K562 (cell line): Measurements from ENCODE around the gene DHDH. TPM values are rescaled to one million over a fixed set of nuclear protein-coding genes. Genes with fewer than 3 reads are reported as not detected.

Experiments
- CHD1 ChIP-seq: fragments of 200-600 bp; sonication (generic); IDR thresholded peaks from one replicate; pipeline ENCODE4 v1.6.1; 2012; ENCODE audit warnings: mild to moderate bottlenecking, moderate library complexity, low read length, inconsistent platforms
- DDX20 ChIP-seq: fragments of 450-650 bp; IDR thresholded peaks from 2 replicates; pipeline ENCODE4 v1.6.1; 2016; ENCODE audit warnings: missing genetic modification characterization, low read depth, mild to moderate bottlenecking, missing compliant biosample characterization, moderate library complexity
- DNMT1 ChIP-seq: fragments of 450-650 bp; IDR thresholded peaks from 2 replicates; pipeline ENCODE4 v1.6.1; 2016; ENCODE audit warnings: antibody characterized with exemption, mild to moderate bottlenecking
- HES1 ChIP-seq: fragments of 450-650 bp; IDR thresholded peaks from 2 replicates; pipeline ENCODE4 v1.6.1; 2016; ENCODE audit warnings: low read depth, mild to moderate bottlenecking, moderate library complexity
- HMG20B ChIP-seq: fragments of 250-450 bp; sonication (Bioruptor Pico); IDR thresholded peaks from 2 replicates; pipeline ENCODE4 v1.5.0; 2021; ENCODE audit warnings: mild to moderate bottlenecking
- NR1H2 ChIP-seq: sonication (generic); formaldehyde crosslinking; IDR thresholded peaks from 2 replicates; pipeline ENCODE4 v1.4.0; 2020; ENCODE audit warnings: mild to moderate bottlenecking, missing genetic modification reagents
- NR3C1 ChIP-seq: sonication (generic); formaldehyde crosslinking; IDR thresholded peaks from 2 replicates; pipeline ENCODE4 v1.8.1; 2022; ENCODE audit warnings: missing genetic modification reagents
- RFX5 ChIP-seq: IDR thresholded peaks from 2 replicates; pipeline ENCODE4 v1.6.1; 2011; ENCODE audit warnings: low read depth, mild to moderate bottlenecking, improper control_type of control experiment, low read length
- SFPQ ChIP-seq: fragments of 200-400 bp; formaldehyde crosslinking; IDR thresholded peaks from 2 replicates; pipeline ENCODE4 v1.6.1; 2017; ENCODE audit warnings: mild to moderate bottlenecking, low read depth, low read length, moderate library complexity
- SIX5 ChIP-seq, 2 experiments: IDR thresholded peaks; 2 replicates each; pipeline ENCODE4 v1.6.1; 2011; ENCODE audit warnings: low read length in 2 of 2, borderline replicate concordance in 1 of 2, low read depth in 1 of 2, mild to moderate bottlenecking in 1 of 2, moderate library complexity in 1 of 2; ENCODE audit not compliant: insufficient read depth in 1 of 2
- STAT5A ChIP-seq: IDR thresholded peaks from 2 replicates; pipeline ENCODE4 v1.6.1; 2012; ENCODE audit warnings: low read length, inconsistent platforms, borderline replicate concordance
- ZBTB34 ChIP-seq: fragments of 250-450 bp; sonication (Bioruptor Pico); IDR thresholded peaks from 2 replicates; pipeline ENCODE4 v1.8.0; 2021; ENCODE audit warnings: mild to moderate bottlenecking, moderate library complexity
- ZKSCAN1 ChIP-seq: fragments of 150-350 bp; IDR thresholded peaks from 2 replicates; pipeline ENCODE4 v1.6.1; 2016; ENCODE audit warnings: low read depth, low read length
- ZNF280B ChIP-seq: fragments of 250-450 bp; sonication (Bioruptor Pico); IDR thresholded peaks from 2 replicates; pipeline ENCODE4 v1.5.1; 2021; ENCODE audit warnings: mild to moderate bottlenecking
- ZNF445 ChIP-seq: fragments of 250-450 bp; sonication (Bioruptor Pico); IDR thresholded peaks from 2 replicates; pipeline ENCODE4 v1.4.0; 2020; ENCODE audit warnings: low read depth, mild to moderate bottlenecking, moderate library complexity
- ZNF57 ChIP-seq: fragments of 450-650 bp; formaldehyde crosslinking; IDR thresholded peaks from 2 replicates; pipeline ENCODE4 v1.4.0; 2020; ENCODE audit warnings: mild to moderate bottlenecking, moderate library complexity
- ZNF780A ChIP-seq: fragments of 250-450 bp; sonication (Bioruptor Pico); IDR thresholded peaks from 2 replicates; pipeline ENCODE4 v1.5.0; 2021; ENCODE audit warnings: mild to moderate bottlenecking
- polyA plus RNA-seq, 8 experiments: library from polyadenylated mRNA; depleted of rRNA in 4 of 8; stranded (reverse) in 5 of 8; unstranded in 3 of 8; fragments of >200 nt; fragmentation: Nextera tagmentation in 2 of 8; fragmentation: Illumina TruSeq in 1 of 8; extraction: Ambion mirVana in 2 of 8; extraction: Trizol in 1 of 8; gene quantifications; 2 replicates each; pipeline versions ENCODE4 v1.2.1 to v1.2.3, GENCODE V29; 2011 to 2014; ENCODE audit warnings: inconsistent platforms in 1 of 8, missing spikeins in 1 of 8
- total RNA-seq, 7 experiments: library from RNA; depleted of rRNA in 6 of 7; stranded (reverse); fragments of >200 nt in 6 of 7; fragmentation: Illumina TruSeq in 2 of 7; extraction: Trizol in 2 of 7; gene quantifications; 2 replicates each; pipeline versions ENCODE4 v1.2.1 to v1.2.3, GENCODE V29; 2011 to 2021; ENCODE audit warnings: low replicate concordance in 1 of 7
- TF ChIP-seq, protein P1 (sequence below): fragments of 250-450 bp; sonication (Bioruptor Pico); IDR thresholded peaks from 2 replicates; pipeline ENCODE4 v1.8.0; 2022; ENCODE audit warnings: moderate library complexity, mild to moderate bottlenecking, inconsistent platforms
- TF ChIP-seq, protein P2 (sequence below): fragments of 250-450 bp; sonication (Bioruptor Pico); IDR thresholded peaks from 2 replicates; pipeline ENCODE4 v1.5.0; 2021

Gene DHDH
- total and polyA plus RNA-seq, 9 of the 15 experiments (the other 6 are each of a cell fraction or from before 2014, with no cell fraction given), result 0.37 to 1.9 (median 0.87) TPM

GRCh38 chr19:48993175-48994034, 59.9 kb downstream of the DHDH start, which contains the start of the genes GYS1 and RUVBL2 (continued):
- no peak for TF ChIP-seq ZNF280B
- no peak for TF ChIP-seq NR1H2 (CRISPR knock-in tag)
- TF ChIP-seq, protein P1, sequence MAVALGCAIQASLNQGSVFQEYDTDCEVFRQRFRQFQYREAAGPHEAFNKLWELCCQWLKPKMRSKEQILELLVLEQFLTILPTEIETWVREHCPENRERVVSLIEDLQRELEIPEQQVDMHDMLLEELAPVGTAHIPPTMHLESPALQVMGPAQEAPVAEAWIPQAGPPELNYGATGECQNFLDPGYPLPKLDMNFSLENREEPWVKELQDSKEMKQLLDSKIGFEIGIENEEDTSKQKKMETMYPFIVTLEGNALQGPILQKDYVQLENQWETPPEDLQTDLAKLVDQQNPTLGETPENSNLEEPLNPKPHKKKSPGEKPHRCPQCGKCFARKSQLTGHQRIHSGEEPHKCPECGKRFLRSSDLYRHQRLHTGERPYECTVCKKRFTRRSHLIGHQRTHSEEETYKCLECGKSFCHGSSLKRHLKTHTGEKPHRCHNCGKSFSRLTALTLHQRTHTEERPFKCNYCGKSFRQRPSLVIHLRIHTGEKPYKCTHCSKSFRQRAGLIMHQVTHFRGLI (CRISPR knock-in tag), result no peak
- no peak for TF ChIP-seq RFX5
- no peak for TF ChIP-seq SFPQ
- peak in 1 of 2 experiments; percentile 30; a peak in 1 of 4 replicates for TF ChIP-seq SIX5 (IDR thresholded peaks at IDR 0.05; ENCODE audit: borderline replicate concordance in 1 of 2, insufficient read depth in 1 of 2, low read depth in 1 of 2, low read length in 2 of 2)
- no peak for TF ChIP-seq STAT5A
- TF ChIP-seq ZKSCAN1, result no peak
- TF ChIP-seq DNMT1, result no peak
- TF ChIP-seq HES1, result no peak
- TF ChIP-seq, protein P2, sequence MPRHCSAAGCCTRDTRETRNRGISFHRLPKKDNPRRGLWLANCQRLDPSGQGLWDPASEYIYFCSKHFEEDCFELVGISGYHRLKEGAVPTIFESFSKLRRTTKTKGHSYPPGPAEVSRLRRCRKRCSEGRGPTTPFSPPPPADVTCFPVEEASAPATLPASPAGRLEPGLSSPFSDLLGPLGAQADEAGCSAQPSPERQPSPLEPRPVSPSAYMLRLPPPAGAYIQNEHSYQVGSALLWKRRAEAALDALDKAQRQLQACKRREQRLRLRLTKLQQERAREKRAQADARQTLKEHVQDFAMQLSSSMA (CRISPR knock-in tag), result no peak
- no peak for TF ChIP-seq DDX20 (tag)
- TF ChIP-seq NR3C1, result no peak
- TF ChIP-seq ZNF780A (CRISPR knock-in tag), result no peak
- no peak for TF ChIP-seq ZBTB34 (CRISPR knock-in tag)
- no peak for TF ChIP-seq ZNF57
- no peak for TF ChIP-seq ZNF445 (CRISPR knock-in tag)
- TF ChIP-seq HMG20B (CRISPR knock-in tag), result no peak
- TF ChIP-seq CHD1, result no peak
